ENCODE results near the gene DDHD1. TPM values are rescaled to one million over a fixed set of nuclear protein-coding genes. Genes with fewer than 3 reads are reported as not detected.

Gene DDHD1
- total RNA-seq, 4 donors from 2014 or later: 1.4 to 14.3 (median 5.8) TPM

- Histone ChIP-seq H3K27me3 (no peaks in the 10 kb centered on the region), H3K4me1 (no peaks in the 10 kb centered on the region), H3K27ac (peak overlapping the region in 2 of 4 donors; percentile 12 to 31), H3K9me3 (peaks cover 0 to 3% (median 0%) of the 10 kb centered on the region in 3 donors), H3K36me3 (no peaks in the 10 kb centered on the region), H3K4me3 (no peak overlapping the region)
- 71 to 72% methylated on average over 4 of the region's 4 CpGs for WGBS, 2 donors
- intact Hi-C loops (cut with DNase I): no loop called here
- TF ChIP-seq POLR2A (IDR thresholded peaks at IDR 0.05) (no peak), CTCF (IDR thresholded peaks at IDR 0.05) (no peak)
- no peak for DNase-seq
Observed at GRCh38 chr14:53167602-53168328, 14.6 kb upstream of the DDHD1 start.

DNA sequence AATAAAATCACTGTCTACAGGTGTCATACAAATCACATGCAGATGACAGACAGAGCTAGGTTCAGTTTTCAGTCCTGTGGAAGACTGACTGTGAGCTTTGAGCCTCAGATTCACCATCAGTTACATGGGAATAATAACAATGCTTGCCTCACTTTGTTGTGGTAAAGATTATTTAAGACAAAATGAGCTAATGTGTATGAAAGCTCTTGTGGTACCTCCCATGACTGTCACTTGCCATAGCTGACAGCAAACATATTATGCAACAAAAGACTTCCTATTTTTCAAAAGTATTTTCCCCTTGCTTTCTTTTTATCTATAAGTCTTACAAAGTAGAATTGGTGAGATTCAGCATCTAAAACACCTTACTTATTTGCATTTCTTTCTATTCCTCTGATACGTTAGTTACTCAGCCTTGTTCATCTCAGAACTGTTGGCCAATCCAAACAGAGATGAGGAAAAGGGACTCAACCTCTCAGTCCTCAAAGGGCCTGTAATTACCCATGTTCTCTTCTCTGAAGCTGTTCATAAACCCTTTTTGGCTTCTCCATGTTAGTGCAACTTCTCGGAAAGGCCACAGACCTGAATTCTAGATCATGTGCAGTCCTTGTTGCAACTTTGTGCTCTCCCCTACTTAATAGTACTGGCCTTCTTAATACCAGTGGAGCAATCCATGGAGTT lies 8.8 kb upstream of the DDHD1 start:
- no peak for DNase-seq
- H3K4me3 ChIP-seq: no peak overlapping the region
- H3K27me3 ChIP-seq: no peaks in the 10 kb centered on the region
- WGBS, 2 donors: 74 to 83% methylated on average over 2 of the region's 2 CpGs
- intact Hi-C loops (cut with DNase I): no loop called here
- peaks cover 0 to 3% (median 0%) of the 10 kb centered on the region in 3 donors for H3K9me3 ChIP-seq
- no peak overlapping the region for H3K27ac ChIP-seq
- TF ChIP-seq CTCF (IDR thresholded peaks at IDR 0.05) (no peak), POLR2A (IDR thresholded peaks at IDR 0.05) (no peak)
- H3K36me3 ChIP-seq: no peaks in the 10 kb centered on the region
- H3K4me1 ChIP-seq: no peaks in the 10 kb centered on the region

GRCh38 chr14:53156238-53156637 lies 3.1 kb upstream of the DDHD1 start:
- peaks cover 2 to 16% (median 4%) of the 10 kb centered on the region in 3 donors for H3K4me1 ChIP-seq
- 80 to 83% methylated on average over 4 of the region's 4 CpGs for WGBS, 2 donors

GRCh38 chr14:53153702-53154112 lies 584 bp upstream of the DDHD1 start:
- peaks cover 4 to 33% (median 9%) of the 10 kb centered on the region in 3 donors for H3K4me1 ChIP-seq
- TF ChIP-seq CTCF (IDR thresholded peaks at IDR 0.05): no peak
- no peak for TF ChIP-seq POLR2A (IDR thresholded peaks at IDR 0.05)
- H3K9me3 ChIP-seq: no peaks in the 10 kb centered on the region
- H3K36me3 ChIP-seq: no peaks in the 10 kb centered on the region
- H3K27ac ChIP-seq: peak overlapping the region; percentile 83 to 94 (median 88)
- H3K27me3 ChIP-seq: no peaks in the 10 kb centered on the region
- 64% methylated on average over 4 of the region's 4 CpGs for WGBS, 2 donors
- intact Hi-C loops (cut with DNase I): no loop called here
- no peak for DNase-seq
- peak overlapping the region; percentile 72 to 96 (median 88) for H3K4me3 ChIP-seq

More at GRCh38 chr14:53156238-53156637, 3.1 kb upstream of the DDHD1 start:
- H3K4me3 ChIP-seq: no peak overlapping the region
- intact Hi-C loops (cut with DNase I): no loop called here
- DNase-seq: no peak
- H3K27ac ChIP-seq: no peak overlapping the region
- H3K9me3 ChIP-seq: no peaks in the 10 kb centered on the region
- H3K36me3 ChIP-seq: no peaks in the 10 kb centered on the region
- TF ChIP-seq POLR2A (IDR thresholded peaks at IDR 0.05) (no peak), CTCF (IDR thresholded peaks at IDR 0.05) (no peak)
- H3K27me3 ChIP-seq: no peaks in the 10 kb centered on the region

Data from esophagus squamous epithelium (tissue), 5 donors.